HepG2 (cell line): ENCODE data around the gene KRTCAP2. TPM values are rescaled to one million over a fixed set of nuclear protein-coding genes. Genes with fewer than 3 reads are reported as not detected.

Experiments
- ATAC-seq: fragments of 200-7000 bp; cut with Tn5 transposase; 3 replicates; pipeline ENCODE4 v1.9.1; 2020; ENCODE audit warnings: mild to moderate bottlenecking, moderate library complexity
- BruUV-seq: library from RNA; stranded (reverse); fragments of 400-500 nt; replicated peaks from 2 replicates; lab custom pipeline; 2021; lab: Mats Ljungman, UMichigan
- CTCF ChIA-PET: fragments of 300-600 bp; formaldehyde crosslinking; extraction: SDS; loops from one replicate; lab custom pipeline; 2021; ENCODE audit warnings: low total read pairs, inconsistent platforms, low intra/inter-chr PET ratio; lab: Yijun Ruan, JAX
- POLR2A ChIA-PET: fragments of 350-600 bp; sonication (Branson Sonifier 250); formaldehyde crosslinking; loops from one replicate; lab custom pipeline; 2020; ENCODE audit warnings: antibody characterized with exemption, inconsistent platforms; lab: Yijun Ruan, JAX
- DNase-seq: peaks from one replicate; pipeline ENCODE4 v3.0.0-alpha.2; 2015; ENCODE audit warnings: low spot score
- FAIRE-seq: peaks from 3 replicates; lab custom pipeline; 2011; peaks lifted over from hg19 to GRCh38; lab: Jason Lieb, UNC
- H2AFZ ChIP-seq: one replicate; pipeline ENCODE4 v1.6.1; 2011; ENCODE audit warnings: low read length, inconsistent platforms
- H3K27ac ChIP-seq: fragments of 300-600 bp; 3 replicates; pipeline ENCODE4 v1.8.0; 2011; ENCODE audit warnings: mixed run types, mild to moderate bottlenecking, mixed read lengths, low read length, inconsistent platforms; ENCODE audit not compliant: insufficient read depth; ENCODE audit errors: extremely low read length
- H3K27me3 ChIP-seq, 2 experiments: fragments of 200-600 bp in 1 of 2; 2 replicates in 1 of 2; 3 replicates in 1 of 2; pipeline versions ENCODE4 v1.6.0 to v1.8.0; 2011; ENCODE audit warnings: low read length in 2 of 2, mild to moderate bottlenecking in 2 of 2, moderate library complexity in 2 of 2, inconsistent platforms in 1 of 2; ENCODE audit not compliant: insufficient read depth in 2 of 2, control insufficient read depth in 1 of 2
- H3K36me3 ChIP-seq, 2 experiments: fragments of 200-600 bp in 1 of 2; replicated peaks in 1 of 2; 2 replicates in 1 of 2; 3 replicates in 1 of 2; pipeline versions ENCODE4 v1.5.1 to v1.8.0; 2011; ENCODE audit warnings: low read length in 2 of 2, inconsistent platforms in 1 of 2; ENCODE audit not compliant: insufficient read depth in 2 of 2, control insufficient read depth in 1 of 2
- H3K4me1 ChIP-seq: 2 replicates; pipeline ENCODE4 v1.5.1; 2012; ENCODE audit warnings: low read length, inconsistent platforms; ENCODE audit not compliant: insufficient read depth
- H3K4me2 ChIP-seq: 2 replicates; pipeline ENCODE4 v1.6.0; 2011; ENCODE audit warnings: low read depth, low read length, inconsistent platforms
- H3K4me3 ChIP-seq, 3 experiments: fragments of 200-600 bp in 1 of 3; sonication (generic), shearing (Covaris generic) in 1 of 3; replicated peaks in 1 of 3; 2 replicates each; pipeline ENCODE4 v1.5.1; 2011 to 2016; ENCODE audit warnings: low read length in 3 of 3, inconsistent platforms in 2 of 3, low read depth in 2 of 3, mild to moderate bottlenecking in 2 of 3, control low read depth in 1 of 3, mixed read lengths in 1 of 3; ENCODE audit not compliant: insufficient read depth in 1 of 3
- H3K79me2 ChIP-seq: one replicate; pipeline ENCODE4 v1.6.1; 2011; ENCODE audit warnings: low read length, inconsistent platforms; ENCODE audit not compliant: insufficient read depth
- H3K9ac ChIP-seq: 2 replicates; pipeline ENCODE4 v1.6.0; 2011; ENCODE audit warnings: mild to moderate bottlenecking, low read depth, low read length, inconsistent platforms; ENCODE audit not compliant: insufficient read depth
- H3K9me3 ChIP-seq: 2 replicates; pipeline ENCODE4 v1.5.1; 2012; ENCODE audit warnings: mild to moderate bottlenecking, low read length
- H4K20me1 ChIP-seq: 2 replicates; pipeline ENCODE4 v1.6.0; 2011; ENCODE audit warnings: inconsistent platforms, mild to moderate bottlenecking, low read length, moderate library complexity; ENCODE audit not compliant: insufficient read depth
- AKAP8 ChIP-seq: sonication (generic); formaldehyde crosslinking; IDR thresholded peaks from 2 replicates; pipeline ENCODE4 v1.5.1; 2020; ENCODE audit warnings: mild to moderate bottlenecking, missing genetic modification reagents
- EEA1 ChIP-seq: sonication (generic); formaldehyde crosslinking; IDR thresholded peaks from 2 replicates; pipeline ENCODE4 v1.5.1; 2020; ENCODE audit warnings: mild to moderate bottlenecking, missing genetic modification reagents, borderline replicate concordance
- ETV5 ChIP-seq: IDR thresholded peaks from 2 replicates; pipeline ENCODE4 v1.6.1; 2018; ENCODE audit warnings: missing biosample characterization, missing genetic modification reagents, inconsistent platforms, borderline replicate concordance
- GLI4 ChIP-seq: sonication (generic); formaldehyde crosslinking; IDR thresholded peaks from 2 replicates; pipeline ENCODE4 v1.5.1; 2020; ENCODE audit warnings: missing genetic modification reagents, mild to moderate bottlenecking, moderate library complexity, borderline replicate concordance
- RBM39 ChIP-seq: fragments of 200-400 bp; formaldehyde crosslinking; IDR thresholded peaks from one replicate; pipeline ENCODE4 v1.6.1; 2018; ENCODE audit warnings: antibody characterized with exemption, mild to moderate bottlenecking, low read depth, low read length; ENCODE audit not compliant: poor library complexity, severe bottlenecking
- SMAD3 ChIP-seq: sonication (generic); formaldehyde crosslinking; IDR thresholded peaks from 2 replicates; pipeline ENCODE4 v1.4.0; 2020; ENCODE audit warnings: missing genetic modification reagents
- U2AF1 ChIP-seq: fragments of 200-400 bp; formaldehyde crosslinking; optimal IDR thresholded peaks from 2 replicates; pipeline ENCODE3; 2017; ENCODE audit warnings: mild to moderate bottlenecking, low read depth, low read length
- YEATS4 ChIP-seq: sonication (generic); formaldehyde crosslinking; IDR thresholded peaks from 2 replicates; pipeline ENCODE4 v1.4.0; 2020; ENCODE audit warnings: missing genetic modification reagents, borderline replicate concordance
- ZNF12 ChIP-seq: sonication (generic); formaldehyde crosslinking; IDR thresholded peaks from 2 replicates; pipeline ENCODE4 v1.5.0; 2020; ENCODE audit warnings: missing genetic modification reagents
- ZNF672 ChIP-seq: sonication (generic); formaldehyde crosslinking; IDR thresholded peaks from 2 replicates; pipeline ENCODE4 v1.8.1; 2022; ENCODE audit warnings: missing genetic modification reagents
- ZNF766 ChIP-seq: sonication (generic); formaldehyde crosslinking; IDR thresholded peaks from 2 replicates; pipeline ENCODE4 v1.5.0; 2020; ENCODE audit warnings: missing genetic modification reagents, borderline replicate concordance
- ZNF770 ChIP-seq: sonication (generic); formaldehyde crosslinking; IDR thresholded peaks from 2 replicates; pipeline ENCODE4 v1.5.0; 2020; ENCODE audit warnings: mild to moderate bottlenecking, missing genetic modification reagents
- WGBS: methylation state at CpG from one replicate; pipeline ENCODE4 v1.1.6; 2017; ENCODE audit warnings: low lambda C conversion rate; 5-methylcytosine and 5-hydroxymethylcytosine counted together
- in situ Hi-C: cut with HindIII; loops from 2 replicates; pipeline ENCODE4 v1.10.0; 2017; ENCODE audit warnings: low pct_unique_long_range_greater_than_20kb; ENCODE audit not compliant: extremely low pct_ligation_motif_present
- intact Hi-C: fragments of 100-400 bp; cut with micrococcal nuclease; formaldehyde crosslinking; loops from one replicate; pipeline ENCODE4 v1.10.0; 2022; ENCODE audit not compliant: unreplicated experiment
- polyA plus RNA-seq, 8 experiments: library from polyadenylated mRNA; depleted of rRNA in 3 of 8; stranded (reverse) in 7 of 8; unstranded in 1 of 8; fragments of >200 nt; fragmentation: Illumina TruSeq in 4 of 8; extraction: Trizol in 4 of 8; gene quantifications; 2 replicates each; pipeline versions ENCODE4 v1.2.1 to v1.2.3, GENCODE V29; 2011 to 2016; ENCODE audit warnings: low read depth in 4 of 8, missing spikeins in 1 of 8, mixed read lengths in 1 of 8; ENCODE audit not compliant: insufficient read depth in 1 of 8
- total RNA-seq, 5 experiments: library from RNA; depleted of rRNA; stranded (reverse); fragments of >200 nt; fragmentation: Illumina TruSeq; extraction: Trizol; gene quantifications; 2 replicates each; pipeline ENCODE4 v1.2.3, GENCODE V29; 2016; ENCODE audit warnings: low read depth in 1 of 5
- TF ChIP-seq, protein P1 (sequence below): sonication (generic); formaldehyde crosslinking; IDR thresholded peaks from 2 replicates; pipeline ENCODE4 v1.4.0; 2020; ENCODE audit warnings: low read depth, mild to moderate bottlenecking, missing genetic modification reagents
- TF ChIP-seq, protein P2 (sequence below): sonication (generic); formaldehyde crosslinking; IDR thresholded peaks from 2 replicates; pipeline ENCODE4 v1.5.1; 2020; ENCODE audit warnings: mild to moderate bottlenecking, missing genetic modification reagents, moderate library complexity
- TF ChIP-seq, protein P3 (sequence below): sonication (generic); formaldehyde crosslinking; IDR thresholded peaks from 2 replicates; pipeline ENCODE4 v1.5.1; 2020; ENCODE audit warnings: missing genetic modification reagents, mild to moderate bottlenecking, borderline replicate concordance

The KRTCAP2 gene
- total and polyA plus RNA-seq, 2 of the 13 experiments (the other 11 are each of a cell fraction or from before 2014, with no cell fraction given): 77.3 to 79.4 TPM

GRCh38 chr1:155170806-155171205 is 2.3 kb downstream of the KRTCAP2 start:
- ChIA-PET POLR2A (interaction anchor here (5.9 kb wide), 1 partner anchor 44 kb away, joined by 56 read pairs; the partner anchor contains the start of gene EFNA1), CTCF (no interaction called here)
- in situ Hi-C loops (no loop called here), intact Hi-C loops (no loop called here)
- no TSS peak for BruUV-seq
- no peaks in the 10 kb centered on the region for H4K20me1 ChIP-seq
- peaks cover 0 to 12% of the 10 kb centered on the region in 2 experiments; a peak in 2 of 5 replicates for H3K36me3 ChIP-seq
- H3K4me3 ChIP-seq: no peak overlapping the region
- peaks cover 40% of the 10 kb centered on the region for H3K4me1 ChIP-seq
- H3K4me2 ChIP-seq: no peak overlapping the region
- H3K27me3 ChIP-seq: 0 out of 5 replicates have a peak, but pooled peaks cover 0 to 4% of the 10 kb centered on the region in 2 experiments
- H2AFZ ChIP-seq: no peak overlapping the region
- no peak for ATAC-seq
- no peak overlapping the region for H3K9ac ChIP-seq
- no peak overlapping the region for H3K27ac ChIP-seq
- DNase-seq: no peak
- no peak for FAIRE-seq
- WGBS: 95% methylated on average over 7 of the region's 7 CpGs
- peaks cover 10% of the 10 kb centered on the region for H3K79me2 ChIP-seq
- H3K9me3 ChIP-seq: no peaks in the 10 kb centered on the region
- TF ChIP-seq, protein P1, sequence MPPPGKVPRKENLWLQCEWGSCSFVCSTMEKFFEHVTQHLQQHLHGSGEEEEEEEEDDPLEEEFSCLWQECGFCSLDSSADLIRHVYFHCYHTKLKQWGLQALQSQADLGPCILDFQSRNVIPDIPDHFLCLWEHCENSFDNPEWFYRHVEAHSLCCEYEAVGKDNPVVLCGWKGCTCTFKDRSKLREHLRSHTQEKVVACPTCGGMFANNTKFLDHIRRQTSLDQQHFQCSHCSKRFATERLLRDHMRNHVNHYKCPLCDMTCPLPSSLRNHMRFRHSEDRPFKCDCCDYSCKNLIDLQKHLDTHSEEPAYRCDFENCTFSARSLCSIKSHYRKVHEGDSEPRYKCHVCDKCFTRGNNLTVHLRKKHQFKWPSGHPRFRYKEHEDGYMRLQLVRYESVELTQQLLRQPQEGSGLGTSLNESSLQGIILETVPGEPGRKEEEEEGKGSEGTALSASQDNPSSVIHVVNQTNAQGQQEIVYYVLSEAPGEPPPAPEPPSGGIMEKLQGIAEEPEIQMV (CRISPR knock-in tag): no peak
- TF ChIP-seq RBM39 (no peak), ETV5 (CRISPR knock-in tag) (no peak), U2AF1 (no peak), AKAP8 (CRISPR knock-in tag) (no peak), SMAD3 (CRISPR knock-in tag) (no peak), YEATS4 (CRISPR knock-in tag) (no peak), ZNF770 (CRISPR knock-in tag) (no peak), ZNF672 (CRISPR knock-in tag) (no peak), ZNF12 (CRISPR knock-in tag) (no peak), GLI4 (CRISPR knock-in tag) (no peak), ZNF766 (CRISPR knock-in tag) (no peak), EEA1 (no peak)
- TF ChIP-seq, protein P2, sequence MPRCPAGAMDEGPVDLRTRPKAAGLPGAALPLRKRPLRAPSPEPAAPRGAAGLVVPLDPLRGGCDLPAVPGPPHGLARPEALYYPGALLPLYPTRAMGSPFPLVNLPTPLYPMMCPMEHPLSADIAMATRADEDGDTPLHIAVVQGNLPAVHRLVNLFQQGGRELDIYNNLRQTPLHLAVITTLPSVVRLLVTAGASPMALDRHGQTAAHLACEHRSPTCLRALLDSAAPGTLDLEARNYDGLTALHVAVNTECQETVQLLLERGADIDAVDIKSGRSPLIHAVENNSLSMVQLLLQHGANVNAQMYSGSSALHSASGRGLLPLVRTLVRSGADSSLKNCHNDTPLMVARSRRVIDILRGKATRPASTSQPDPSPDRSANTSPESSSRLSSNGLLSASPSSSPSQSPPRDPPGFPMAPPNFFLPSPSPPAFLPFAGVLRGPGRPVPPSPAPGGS: no peak
- TF ChIP-seq, protein P3, sequence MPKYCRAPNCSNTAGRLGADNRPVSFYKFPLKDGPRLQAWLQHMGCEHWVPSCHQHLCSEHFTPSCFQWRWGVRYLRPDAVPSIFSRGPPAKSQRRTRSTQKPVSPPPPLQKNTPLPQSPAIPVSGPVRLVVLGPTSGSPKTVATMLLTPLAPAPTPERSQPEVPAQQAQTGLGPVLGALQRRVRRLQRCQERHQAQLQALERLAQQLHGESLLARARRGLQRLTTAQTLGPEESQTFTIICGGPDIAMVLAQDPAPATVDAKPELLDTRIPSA (CRISPR knock-in tag): no peak
